Measurements from ENCODE around the gene HBD.
"Not testable (repeated sequence)": the region's sequence is repeated elsewhere in the genome, so short reads cannot be mapped to it uniquely, and the experiment has no call there.

The HBD gene

DNA sequence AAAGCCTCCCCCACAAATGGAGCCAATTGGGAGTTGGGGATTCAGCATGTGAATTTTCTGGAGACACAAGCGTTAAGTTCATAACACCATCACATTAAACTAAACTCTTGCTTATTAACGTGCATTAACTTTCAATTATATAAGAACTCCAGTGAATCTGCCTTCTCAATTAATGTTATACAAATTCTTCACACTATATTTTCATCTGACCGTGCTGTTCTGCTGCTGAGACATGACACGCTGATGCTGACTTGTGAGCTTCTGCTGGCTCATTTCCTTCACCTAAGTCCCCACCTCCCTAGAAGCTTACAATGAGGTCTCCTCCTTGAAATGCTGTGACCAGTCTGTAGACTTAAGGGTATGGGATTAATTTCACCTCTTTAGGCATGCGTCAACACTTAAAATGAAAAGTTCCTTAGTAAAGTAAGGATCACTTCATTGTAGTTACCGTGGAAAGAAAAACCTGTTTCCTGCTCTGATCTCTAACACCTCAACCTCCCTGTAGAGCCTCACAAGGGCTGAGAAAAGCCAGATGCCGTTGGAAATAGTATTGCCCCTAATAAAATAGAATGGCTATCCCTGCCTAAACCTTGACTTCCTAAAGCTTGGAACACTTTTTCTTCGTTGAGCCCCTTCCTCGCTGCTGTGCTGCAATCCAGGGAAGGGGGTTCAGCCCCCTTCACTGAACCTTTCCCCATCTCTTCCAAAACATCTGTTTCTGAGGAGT lies 18.1 kb upstream of the HBD start:
- DNase-seq: no peak

DNA sequence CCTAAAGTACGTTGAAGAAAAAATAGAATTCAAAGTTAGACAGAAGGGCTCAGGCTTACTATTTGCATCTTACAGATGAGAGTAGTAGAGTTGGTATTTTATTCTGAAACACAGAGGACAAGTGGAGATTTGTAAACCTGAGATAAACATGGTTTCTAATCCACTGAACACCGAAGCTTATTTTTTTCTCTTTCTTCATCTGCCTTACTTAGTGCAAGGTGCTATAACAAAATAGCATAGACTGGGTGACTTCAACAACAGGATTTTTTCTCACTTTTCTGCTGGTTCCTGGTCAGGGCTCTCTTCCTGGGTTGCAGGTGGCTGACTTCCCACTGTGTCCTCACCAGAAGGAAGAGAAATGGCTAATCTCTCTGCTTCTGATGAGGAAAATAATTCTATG lies 17.5 kb upstream of the HBD start:
- no peak for DNase-seq

DNA sequence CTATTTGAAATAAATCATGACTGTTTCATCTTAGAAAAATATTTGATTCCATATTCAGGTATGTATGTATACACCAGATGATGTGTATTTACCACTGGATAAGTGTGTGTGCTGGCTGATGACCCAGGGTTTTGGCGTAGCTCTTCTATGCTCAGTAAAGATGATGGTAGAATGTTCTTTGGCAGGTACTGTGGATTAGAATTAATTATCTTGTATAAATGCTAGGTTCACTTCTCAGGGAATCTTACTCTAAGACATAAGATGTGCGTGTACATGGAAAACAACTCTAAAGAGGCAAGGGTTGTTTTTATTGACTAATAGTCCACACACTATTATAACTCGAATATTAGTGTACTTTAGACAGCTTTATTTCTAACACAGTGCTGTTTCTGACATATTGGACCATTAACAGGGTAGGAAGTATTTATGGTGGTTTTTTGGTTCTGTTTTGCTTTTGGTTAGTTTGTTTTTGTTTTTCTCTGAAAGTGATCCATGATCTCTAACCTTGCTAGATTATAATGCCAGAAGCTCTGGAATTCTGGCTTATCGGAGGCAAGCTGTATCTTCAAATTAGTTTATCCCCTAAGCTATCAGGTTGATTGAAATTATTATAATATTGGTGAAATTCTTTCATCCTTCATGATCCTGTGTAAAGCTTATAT lies 16.4 kb upstream of the HBD start:
- no peak for DNase-seq

DNA sequence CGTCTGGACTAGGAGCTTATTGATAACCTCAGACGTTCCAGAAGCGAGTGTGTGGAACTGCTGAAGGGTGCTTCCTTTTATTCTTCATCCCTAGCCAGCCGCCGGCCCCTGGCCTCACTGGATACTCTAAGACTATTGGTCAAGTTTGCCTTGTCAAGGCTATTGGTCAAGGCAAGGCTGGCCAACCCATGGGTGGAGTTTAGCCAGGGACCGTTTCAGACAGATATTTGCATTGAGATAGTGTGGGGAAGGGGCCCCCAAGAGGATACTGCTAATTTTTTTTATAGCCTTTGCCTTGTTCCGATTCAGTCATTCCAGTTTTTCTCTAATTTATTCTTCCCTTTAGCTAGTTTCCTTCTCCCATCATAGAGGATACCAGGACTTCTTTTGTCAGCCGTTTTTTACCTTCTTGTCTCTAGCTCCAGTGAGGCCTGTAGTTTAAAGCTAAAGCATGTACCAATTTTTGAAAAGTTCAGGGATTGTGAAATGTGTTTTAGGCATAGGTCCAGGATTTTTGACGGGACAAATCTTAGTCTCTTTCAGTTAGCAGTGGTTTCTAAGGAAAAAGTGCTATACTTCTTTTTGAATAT lies 15.6 kb upstream of the HBD start, which contains the start of gene HBG1:
TSS of gene HBG1 (minus strand) at position 51 of the 590 bp plus-strand sequence. CDS start 53 bp downstream, outside the sequence.
- not testable (repeated sequence) for DNase-seq

DNA sequence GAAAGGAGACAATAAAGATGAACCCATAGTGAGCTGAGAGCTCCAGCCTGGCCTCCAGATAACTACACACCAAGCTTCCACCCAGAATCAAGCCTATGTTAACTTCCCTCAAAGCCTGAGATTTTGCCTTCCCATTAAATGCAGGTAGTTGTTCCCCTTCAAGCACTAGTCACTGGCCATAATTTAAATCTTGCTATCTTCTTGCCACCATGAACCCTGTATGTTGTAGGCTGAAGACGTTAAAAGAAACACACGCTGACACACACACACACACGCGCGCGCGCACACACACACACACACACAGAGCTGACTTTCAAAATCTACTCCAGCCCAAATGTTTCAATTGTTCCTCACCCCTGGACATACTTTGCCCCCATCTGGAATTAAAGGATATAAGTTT lies 14.2 kb upstream of the HBD start:
- not testable (repeated sequence) for DNase-seq

DNA sequence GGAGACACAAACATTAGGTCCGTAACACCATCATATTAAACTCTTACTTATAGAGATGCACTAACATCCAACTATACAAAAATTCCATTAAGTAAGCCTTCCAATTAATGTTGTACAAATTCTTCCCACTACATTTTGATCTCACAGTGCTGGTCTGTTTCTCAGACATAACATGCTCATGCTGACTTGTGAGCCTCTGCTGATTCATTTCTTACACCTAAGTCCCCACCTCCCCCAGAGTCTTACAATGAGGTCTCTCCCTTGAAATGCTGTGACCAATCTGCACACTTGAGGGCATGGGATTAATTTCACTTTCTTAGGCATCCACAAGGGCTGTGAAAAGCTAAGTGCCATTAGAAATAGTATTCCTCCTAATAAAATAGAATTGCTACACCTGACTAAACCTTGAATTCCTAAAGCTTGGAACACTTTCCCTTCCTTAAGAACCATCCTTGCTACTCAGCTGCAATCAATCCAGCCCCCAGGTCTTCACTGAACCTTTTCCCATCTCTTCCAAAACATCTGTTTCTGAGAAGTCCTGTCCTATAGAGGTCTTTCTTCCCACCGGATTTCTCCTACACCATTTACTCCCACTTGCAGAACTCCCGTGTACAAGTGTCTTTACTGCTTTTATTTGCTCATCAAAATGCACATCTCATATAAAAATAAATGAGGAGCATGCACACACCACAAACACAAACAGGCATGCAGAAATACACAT lies 13.3 kb upstream of the HBD start:
- DNase-seq: no peak

DNA sequence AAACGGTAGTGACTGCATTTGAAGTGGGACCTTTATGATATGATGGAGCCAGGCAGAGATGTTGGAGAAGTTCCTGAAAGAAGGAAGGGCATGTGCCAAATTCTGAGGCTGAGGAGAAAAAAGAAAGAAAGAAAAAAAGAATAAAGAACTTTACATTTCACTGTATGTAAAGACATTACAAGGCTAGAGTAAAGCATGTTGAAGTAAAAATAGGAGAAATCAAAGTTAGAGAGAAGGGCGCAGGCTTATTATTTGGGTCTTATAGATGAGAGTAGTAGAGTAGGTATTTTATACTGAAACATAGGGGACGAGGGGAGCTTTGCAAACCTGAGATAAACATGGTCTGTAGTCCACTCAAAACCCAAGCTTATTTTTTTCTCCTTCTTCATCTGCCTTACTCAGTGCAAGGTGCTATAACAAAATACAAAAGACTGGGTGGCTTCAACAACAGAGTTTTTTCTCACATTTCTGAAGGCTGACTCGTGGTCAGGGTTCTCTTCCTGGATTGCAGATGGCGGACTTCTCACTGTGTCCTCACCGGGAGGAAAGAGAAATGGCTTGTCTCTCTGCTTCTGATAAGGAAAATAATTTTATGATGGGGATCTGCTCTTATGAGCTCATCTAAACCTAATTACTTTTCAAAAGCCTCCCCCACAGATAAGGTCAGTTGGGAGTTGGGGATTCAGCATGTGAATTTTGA lies 12.6 kb upstream of the HBD start:
- no peak for DNase-seq

DNA sequence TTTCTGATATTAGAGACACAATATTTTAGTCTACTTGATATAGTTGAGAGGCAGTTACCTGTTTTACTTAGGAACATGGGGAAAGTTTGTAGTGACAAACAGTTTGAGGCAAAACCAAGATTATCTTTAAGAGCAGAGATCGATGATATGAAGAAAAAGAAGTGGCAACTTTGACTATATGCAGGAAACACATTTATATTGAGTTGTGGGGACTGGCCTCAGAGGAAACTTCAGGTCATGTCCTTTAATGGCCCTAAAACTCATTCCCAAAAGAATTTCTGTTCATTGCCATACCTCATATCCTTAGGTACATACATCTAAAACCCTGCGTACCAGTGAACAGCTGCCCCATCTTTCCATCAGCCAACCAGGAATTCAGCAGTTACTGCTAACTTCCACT lies 10.9 kb upstream of the HBD start:
- DNase-seq: no peak

DNA sequence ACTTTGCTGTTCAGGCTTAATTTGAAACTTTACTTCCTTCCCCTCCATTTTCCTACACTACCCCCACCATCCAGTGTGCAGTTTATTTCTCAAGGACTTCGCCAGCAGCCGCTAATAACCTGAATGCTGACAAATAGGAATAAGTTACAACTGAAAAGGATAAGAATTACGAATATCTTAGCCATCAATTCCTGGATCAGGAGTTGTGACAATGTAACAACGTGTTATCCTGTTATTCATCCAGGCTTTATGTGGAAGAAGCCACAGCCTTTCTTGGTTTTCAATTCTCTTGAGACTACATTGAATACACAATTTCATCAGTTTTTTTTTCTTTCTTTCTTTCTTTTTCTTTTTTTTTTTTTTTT lies 9.5 kb upstream of the HBD start:
- no peak for DNase-seq

DNA sequence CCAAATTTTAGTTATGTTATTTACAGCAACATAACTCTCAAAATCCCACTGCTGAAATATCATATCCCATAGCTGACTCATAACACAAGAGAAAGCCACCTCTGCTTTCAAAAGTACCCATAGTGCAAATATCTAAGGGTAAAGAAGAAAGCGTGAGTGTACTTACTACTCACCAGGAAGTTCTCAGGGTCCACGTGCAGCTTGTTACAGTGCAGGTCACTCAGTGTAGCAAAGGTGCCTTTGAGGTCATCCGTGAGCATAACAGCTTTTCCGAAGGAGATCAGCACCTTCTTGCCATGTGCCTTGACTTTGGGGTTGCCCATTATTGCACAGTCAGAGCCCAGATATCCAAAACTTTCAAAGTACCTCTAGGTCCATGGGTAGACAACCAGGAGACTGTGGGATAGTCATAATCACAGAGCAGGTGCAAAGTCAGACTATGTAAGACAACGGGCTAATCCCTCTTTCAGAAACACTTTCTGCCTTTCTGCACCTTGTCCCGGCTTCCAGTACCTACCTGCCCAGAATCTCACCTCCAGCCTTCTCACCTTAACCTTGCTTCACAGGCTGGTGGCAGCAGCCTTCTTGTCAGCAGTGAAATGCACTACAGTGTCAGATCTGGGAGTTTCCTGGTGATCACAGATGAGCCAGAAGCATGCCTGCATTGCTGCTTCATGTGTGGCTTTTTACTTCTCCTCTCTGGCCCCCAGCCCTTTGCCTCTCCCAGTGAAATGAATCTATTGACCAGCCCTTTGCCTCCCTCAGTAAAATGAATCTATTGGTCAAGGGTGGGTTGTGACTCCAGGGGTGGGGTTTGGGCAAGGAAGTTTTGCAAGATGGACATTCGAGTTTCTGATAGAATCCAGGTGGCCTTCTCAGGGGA lies 8.9 kb upstream of the HBD start:
- no peak for DNase-seq

DNA sequence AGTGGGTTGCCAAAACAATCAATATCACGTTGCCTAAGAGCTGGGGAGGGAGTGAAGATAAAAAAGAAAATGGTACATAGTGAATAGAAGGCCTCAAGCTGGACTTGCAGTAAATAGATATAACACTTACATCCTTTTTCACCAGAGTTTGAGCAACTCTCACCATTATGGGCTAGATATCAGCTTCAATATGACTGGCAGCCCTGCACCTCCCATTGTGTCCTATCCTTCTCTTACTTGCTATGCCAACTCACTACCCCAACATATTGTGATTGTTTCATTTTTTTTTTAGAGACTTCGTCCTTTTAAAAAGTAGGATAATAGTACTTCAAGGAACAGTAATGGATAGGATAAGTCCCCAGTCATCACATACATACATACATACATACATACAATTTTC lies 7.9 kb upstream of the HBD start:
- no peak for DNase-seq

DNA sequence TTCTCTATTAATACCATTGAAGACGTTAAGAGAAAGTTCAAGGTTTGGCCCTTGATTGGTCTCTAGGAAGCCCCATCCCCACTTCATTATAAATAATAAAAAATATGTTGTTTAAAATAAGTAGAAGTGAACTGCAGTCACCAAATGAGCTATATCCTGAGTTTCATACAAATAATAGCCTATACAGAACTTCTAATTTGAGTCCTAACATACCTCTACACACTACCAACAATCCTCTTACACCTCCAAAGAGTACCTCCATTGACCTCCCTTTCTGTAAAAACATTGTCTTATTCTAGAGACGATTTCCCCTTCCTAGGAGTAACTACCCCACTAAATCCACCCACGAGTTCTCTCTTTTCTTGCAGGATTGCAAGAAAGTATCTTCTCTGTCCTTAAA lies 7.2 kb upstream of the HBD start:
- DNase-seq: no peak

DNA sequence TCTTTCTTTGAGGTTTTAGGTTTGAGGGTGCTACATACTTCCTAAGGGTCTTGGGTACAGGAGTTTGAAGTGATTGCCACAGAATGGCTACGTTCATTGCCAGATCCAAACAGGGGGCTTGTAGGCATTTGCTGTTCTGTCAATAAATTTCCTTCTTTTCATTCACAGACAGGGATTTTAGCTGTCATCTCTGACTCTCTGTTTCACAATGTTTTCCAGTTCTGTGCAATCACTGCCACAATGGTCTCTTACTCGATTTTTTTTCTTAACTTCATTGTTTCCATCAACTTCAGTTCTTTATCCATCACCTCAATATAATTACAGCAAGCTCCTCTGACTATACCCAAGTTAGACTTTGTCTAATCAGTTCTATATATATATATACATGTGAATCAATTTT lies 6.2 kb upstream of the HBD start:
- no peak for DNase-seq

DNA sequence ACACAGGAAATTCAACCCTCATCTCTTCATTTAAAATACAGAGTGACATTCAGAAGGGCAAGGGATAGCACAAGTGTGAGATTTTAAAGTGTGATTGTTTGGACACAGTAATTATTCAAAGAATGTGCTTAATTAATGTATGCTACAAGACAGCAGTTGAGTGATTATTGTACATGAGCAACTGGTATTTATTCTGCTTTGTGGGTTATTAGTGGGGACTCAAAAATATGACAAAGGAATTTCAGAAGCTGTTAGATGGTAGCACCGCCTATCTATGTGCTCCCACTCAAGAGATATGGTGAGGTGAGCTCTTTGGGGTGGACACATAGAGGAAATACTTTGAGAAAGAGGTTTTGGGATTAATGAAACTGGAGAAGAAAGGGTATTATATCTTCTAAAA lies 5.8 kb upstream of the HBD start:
- DNase-seq: no peak

DNA sequence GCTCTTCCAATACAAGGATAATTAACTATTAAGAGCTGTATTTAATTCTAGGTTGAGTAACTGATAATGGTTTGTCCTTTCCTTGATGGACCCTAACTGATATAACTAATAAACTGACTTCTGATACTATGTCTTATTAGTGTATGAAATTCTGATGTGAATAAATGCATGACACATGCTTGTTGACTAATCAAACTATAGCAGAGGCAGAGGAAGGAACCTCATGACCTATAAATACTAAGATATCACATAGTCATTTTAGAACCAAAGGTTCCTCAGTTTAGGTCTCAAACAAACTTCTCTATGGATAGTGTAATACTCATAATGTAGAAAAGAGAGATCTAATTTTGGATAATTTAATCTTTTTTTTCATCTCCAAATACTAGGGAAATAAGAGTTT lies 4.8 kb upstream of the HBD start:
- DNase-seq: no peak

DNA sequence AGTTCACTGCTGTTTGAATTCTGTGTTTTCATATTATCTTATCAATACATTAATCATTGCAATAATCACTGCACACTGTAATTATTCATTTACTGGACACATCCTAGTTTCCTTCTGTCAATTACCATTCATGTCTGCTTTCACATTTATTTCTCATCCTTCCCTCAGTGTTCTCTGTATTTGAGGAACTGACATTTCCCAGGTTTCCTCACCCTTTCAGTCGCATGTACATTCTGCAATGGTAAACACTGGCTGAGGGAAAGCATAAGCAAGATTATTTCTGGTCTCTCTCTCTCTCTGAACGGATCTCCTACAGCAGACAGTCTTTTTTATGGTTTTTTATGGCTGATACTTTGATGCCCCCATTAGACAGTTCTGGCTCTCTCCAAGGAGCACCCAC lies 4.2 kb upstream of the HBD start:
- DNase-seq: no peak

DNA sequence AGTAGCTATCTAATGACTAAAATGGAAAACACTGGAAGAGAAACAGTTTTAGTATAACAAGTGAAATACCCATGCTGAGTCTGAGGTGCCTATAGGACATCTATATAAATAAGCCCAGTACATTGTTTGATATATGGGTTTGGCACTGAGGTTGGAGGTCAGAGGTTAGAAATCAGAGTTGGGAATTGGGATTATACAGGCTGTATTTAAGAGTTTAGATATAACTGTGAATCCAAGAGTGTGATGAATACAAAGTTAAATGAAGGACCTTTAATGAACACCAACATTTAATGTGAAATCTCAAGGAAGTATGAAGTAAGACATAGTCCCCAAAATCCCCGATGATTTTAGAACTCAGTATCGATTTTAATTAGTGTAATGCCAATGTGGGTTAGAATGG lies 3.1 kb upstream of the HBD start:
- no peak for DNase-seq

DNA sequence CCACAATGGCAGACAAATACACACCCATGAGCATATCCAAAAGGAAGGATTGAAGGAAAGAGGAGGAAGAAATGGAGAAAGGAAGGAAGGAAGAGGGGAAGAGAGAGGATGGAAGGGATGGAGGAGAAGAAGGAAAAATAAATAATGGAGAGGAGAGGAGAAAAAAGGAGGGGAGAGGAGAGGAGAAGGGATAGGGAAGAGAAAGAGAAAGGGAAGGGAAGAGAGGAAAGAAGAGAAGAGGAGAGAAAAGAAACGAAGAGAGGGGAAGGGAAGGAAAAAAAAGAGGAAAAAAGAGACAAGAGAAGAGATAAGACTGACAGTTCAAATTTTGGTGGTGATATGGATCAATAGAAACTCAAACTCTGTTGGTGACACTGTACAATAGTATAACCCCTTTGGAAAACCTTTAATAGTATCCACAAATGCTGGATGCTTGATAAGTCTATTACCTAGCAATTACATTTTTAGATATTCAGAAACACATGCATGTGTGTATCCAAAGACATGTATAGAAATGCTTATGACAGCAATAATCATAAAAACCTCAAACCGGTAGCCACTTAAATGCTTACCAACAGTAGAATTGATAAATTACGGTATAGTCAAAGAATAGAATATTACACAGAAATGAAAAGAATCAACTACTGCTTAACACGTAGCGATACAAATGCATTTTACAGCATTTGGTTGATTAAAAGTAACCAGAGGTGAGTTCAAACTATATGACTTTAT lies 1.2 kb upstream of the HBD start:
- DNase-seq: no peak

DNA sequence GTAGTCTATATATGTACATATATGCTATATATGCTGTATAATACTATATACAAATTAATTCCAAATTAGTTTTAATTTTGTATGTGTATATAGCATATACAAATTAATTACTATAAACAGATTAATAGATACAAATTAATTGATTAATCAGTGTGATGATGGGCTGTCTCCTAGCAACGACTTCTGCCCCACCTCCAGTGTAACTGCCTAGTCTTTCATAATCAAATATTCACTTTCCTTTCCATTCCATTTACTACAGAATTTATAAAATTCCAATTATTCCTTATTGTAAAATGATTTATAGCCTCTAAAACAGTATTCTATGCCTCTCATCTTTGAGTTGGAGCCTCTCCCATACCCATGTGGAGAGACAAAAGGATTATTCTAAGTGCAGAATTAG lies 976 bp downstream of the HBD start:
- DNase-seq: no peak

DNA sequence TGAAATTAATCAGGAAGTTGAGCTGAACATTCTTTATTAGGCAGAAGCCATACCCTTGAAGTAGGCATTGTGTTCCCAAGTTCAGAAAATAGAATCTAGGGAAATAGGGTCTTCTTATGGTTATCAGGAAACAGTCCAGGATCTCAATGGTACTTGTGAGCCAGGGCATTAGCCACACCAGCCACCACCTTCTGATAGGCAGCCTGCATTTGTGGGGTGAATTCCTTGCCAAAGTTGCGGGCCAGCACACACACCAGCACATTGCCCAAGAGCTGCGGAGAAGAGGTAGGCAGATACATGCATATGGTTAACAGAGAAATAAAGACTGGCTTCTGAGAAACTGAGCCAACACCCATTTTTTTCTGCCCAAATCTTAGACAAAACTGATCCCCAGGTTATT lies 1.5 kb downstream of the HBD start:
- DNase-seq: no peak

DNA sequence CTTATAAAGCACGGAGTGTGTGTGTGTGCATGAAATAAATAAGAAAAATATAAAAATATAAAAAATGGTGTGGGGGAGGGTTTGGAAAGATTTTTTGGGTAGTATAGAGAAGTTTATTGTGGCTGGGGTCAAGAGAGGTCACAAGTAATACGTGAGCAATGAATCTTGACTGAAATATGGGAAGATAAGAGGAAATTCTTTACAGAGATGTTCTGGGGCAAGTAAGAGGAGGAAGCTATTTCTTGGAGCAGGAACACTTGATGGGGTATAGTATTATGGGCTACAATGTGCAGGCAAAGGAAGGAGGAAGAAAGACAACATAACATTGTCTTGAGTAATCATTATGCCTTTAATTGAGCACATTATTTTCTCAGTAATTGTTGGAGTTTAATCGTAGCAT lies 2.1 kb downstream of the HBD start:
- no peak for DNase-seq

DNA sequence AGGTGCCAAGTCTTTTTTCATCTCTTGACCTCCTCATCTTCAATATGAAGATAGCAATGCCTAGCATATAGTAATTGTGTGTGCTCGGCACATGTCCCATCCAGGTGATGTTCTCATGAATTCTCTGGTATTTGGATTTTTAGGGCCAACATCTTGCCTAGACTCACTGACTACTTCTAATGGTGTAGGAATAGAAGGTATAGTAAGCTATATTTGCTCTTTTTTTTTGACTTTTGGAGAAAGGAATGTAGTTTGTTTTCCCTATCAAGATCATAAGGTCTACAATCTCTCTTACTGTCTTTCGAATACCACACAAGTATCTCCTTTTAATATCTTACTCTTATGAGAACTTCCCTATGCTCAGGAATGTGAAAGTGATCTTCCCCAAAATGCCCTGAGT lies 3.2 kb downstream of the HBD start:
- no peak for DNase-seq
